ENCODE results near the gene MPL. TPM values are rescaled to one million over a fixed set of nuclear protein-coding genes. Genes with fewer than 3 reads are reported as not detected.

The MPL gene
- total RNA-seq, 2 experiments from 2014 or later: not detected

DNA sequence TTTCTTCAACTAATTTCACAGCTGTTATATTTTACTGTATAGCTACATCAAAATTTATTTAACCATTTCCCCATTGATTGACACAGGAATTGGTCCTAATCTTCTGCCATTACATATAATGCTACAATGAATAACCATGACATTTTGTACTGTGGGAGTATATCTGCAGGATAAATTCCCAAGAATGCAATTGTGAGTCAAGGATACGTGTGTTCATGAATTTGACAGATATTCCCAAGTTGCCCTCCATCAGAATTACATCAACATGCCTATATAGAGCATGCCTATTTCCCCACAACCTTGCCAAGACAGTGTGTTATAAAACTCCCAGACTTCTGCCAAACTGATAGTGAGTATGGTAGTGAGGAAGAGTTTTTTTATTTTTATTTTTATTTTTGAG lies 39.6 kb upstream of the MPL start:
- Mint-ChIP-seq H3K4me1 (ENCODE audit: low read depth) (peaks cover 22% of the 10 kb centered on the region), H3K4me3 (no peak overlapping the region), H3K27ac (no peak overlapping the region), H3K9me3 (no peaks in the 10 kb centered on the region), H3K36me3 (ENCODE audit: low read depth) (no peaks in the 10 kb centered on the region), H3K27me3 (no peaks in the 10 kb centered on the region)
- intact Hi-C loops (cut with DNase I, micrococcal nuclease): no loop called here
- DNase-seq: no peak
- ChIA-PET CTCF (no interaction called here), POLR2A (no interaction called here)
- Histone ChIP-seq H3K36me3 (ENCODE audit: insufficient read depth, low read length) (no peaks in the 10 kb centered on the region), H3K27me3 (ENCODE audit: control insufficient read depth in 1 of 2, insufficient read depth in 2 of 2, low read length in 2 of 2) (no peaks in the 10 kb centered on the region), H3K4me1 (ENCODE audit: insufficient read depth, low read length) (peaks cover 17% of the 10 kb centered on the region), H3K27ac (ENCODE audit: low read depth in 1 of 2, low read length in 2 of 2) (no peak overlapping the region), H3K9me3 (ENCODE audit: control insufficient read depth in 1 of 2, insufficient read depth in 1 of 2, low read length in 2 of 2) (no peaks in the 10 kb centered on the region), H3K4me3 (ENCODE audit: low read length) (no peak overlapping the region)
- TF ChIP-seq, protein P1, sequence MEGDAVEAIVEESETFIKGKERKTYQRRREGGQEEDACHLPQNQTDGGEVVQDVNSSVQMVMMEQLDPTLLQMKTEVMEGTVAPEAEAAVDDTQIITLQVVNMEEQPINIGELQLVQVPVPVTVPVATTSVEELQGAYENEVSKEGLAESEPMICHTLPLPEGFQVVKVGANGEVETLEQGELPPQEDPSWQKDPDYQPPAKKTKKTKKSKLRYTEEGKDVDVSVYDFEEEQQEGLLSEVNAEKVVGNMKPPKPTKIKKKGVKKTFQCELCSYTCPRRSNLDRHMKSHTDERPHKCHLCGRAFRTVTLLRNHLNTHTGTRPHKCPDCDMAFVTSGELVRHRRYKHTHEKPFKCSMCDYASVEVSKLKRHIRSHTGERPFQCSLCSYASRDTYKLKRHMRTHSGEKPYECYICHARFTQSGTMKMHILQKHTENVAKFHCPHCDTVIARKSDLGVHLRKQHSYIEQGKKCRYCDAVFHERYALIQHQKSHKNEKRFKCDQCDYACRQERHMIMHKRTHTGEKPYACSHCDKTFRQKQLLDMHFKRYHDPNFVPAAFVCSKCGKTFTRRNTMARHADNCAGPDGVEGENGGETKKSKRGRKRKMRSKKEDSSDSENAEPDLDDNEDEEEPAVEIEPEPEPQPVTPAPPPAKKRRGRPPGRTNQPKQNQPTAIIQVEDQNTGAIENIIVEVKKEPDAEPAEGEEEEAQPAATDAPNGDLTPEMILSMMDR (IDR thresholded peaks at IDR 0.05): no peak
- no peak for ATAC-seq (ENCODE audit: poor library complexity)

DNA sequence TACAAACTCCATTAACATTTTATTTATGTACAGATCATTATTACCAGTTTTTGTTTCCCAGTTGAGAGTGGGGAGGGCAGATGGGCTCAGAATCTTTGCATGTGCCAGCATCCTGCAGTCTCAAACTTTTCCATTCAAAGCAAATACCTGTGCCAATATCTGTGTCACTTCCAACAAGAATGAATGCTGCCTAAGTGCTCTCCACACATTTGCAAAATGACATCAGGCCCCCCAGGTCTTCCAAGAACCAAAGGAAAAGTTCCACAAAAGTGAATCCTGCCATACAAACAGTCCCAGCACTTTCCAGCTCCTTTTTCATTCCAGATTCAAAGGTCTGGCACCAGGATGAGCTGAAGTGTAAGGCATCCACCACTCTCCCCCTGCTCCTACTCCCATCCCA lies 38.5 kb upstream of the MPL start:
- Mint-ChIP-seq H3K4me1 (ENCODE audit: low read depth) (peaks cover 19% of the 10 kb centered on the region), H3K36me3 (ENCODE audit: low read depth) (no peaks in the 10 kb centered on the region), H3K27me3 (no peaks in the 10 kb centered on the region), H3K4me3 (no peak overlapping the region), H3K9me3 (no peaks in the 10 kb centered on the region), H3K27ac (no peak overlapping the region)
- DNase-seq (no peak), ATAC-seq (ENCODE audit: poor library complexity) (no peak)
- TF ChIP-seq, protein P1 (IDR thresholded peaks at IDR 0.05): no peak
- H3K36me3 ChIP-seq (ENCODE audit: insufficient read depth, low read length): no peaks in the 10 kb centered on the region
- no peaks in the 10 kb centered on the region for H3K27me3 ChIP-seq (ENCODE audit: control insufficient read depth in 1 of 2, insufficient read depth in 2 of 2, low read length in 2 of 2)
- intact Hi-C loops (cut with DNase I, micrococcal nuclease): no loop called here
- H3K4me1 ChIP-seq (ENCODE audit: insufficient read depth, low read length): peaks cover 16% of the 10 kb centered on the region
- no peak overlapping the region for H3K4me3 ChIP-seq (ENCODE audit: low read length)
- POLR2A ChIA-PET: no interaction called here
- H3K9me3 ChIP-seq (ENCODE audit: control insufficient read depth in 1 of 2, insufficient read depth in 1 of 2, low read length in 2 of 2): no peaks in the 10 kb centered on the region
- no peak overlapping the region for H3K27ac ChIP-seq (ENCODE audit: low read depth in 1 of 2, low read length in 2 of 2)
- CTCF ChIA-PET: no interaction called here

DNA sequence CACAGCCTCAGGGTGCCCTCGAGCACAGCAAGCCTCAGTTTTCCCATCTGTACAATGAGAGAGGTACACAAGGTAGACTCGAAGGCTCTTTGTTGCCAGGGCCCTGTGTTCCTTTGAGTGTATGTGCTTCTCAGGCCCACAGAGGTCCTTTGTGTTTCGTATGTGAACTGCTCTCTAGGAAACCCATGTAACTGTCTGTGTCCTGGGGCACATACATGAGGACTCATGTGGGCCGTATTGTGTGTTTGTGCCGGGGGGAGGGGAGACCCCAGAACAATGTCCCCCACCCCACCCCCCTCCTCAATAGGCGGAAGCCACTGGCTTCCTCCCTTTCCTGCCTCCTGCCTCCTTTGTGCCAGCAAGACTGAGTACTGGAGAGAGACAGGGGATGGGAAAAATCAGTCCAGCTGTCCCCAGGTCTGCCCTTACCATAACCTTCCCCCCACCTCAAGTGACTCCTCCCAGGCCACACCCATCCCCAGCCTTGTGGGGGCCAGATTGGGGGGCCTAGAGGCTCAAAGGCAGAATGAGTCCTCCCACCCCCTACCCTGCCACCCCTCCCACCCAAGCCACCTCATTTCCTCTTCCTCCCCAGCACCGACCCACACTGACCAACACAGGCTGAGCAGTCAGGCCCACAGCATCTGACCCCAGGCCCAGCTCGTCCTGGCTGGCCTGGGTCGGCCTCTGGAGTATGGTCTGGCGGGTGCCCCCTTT lies 37.1 kb upstream of the MPL start, which contains the start of gene TIE1:
Gene TIE1 (plus strand): TSS at position 605 of the 717 bp plus-strand sequence. CDS start 90 bp downstream, at position 695.
- H3K4me1 ChIP-seq (ENCODE audit: insufficient read depth, low read length): peaks cover 2% of the 10 kb centered on the region
- Mint-ChIP-seq H3K27me3 (no peaks in the 10 kb centered on the region), H3K27ac (no peak within 1 kb of the TSS), H3K4me1 (ENCODE audit: low read depth) (peaks cover 8% of the 10 kb centered on the region), H3K9me3 (no peaks in the 10 kb centered on the region), H3K36me3 (ENCODE audit: low read depth) (no peaks in the 10 kb centered on the region), H3K4me3 (no peak within 1 kb of the TSS)
- no peaks in the 10 kb centered on the region for H3K27me3 ChIP-seq (ENCODE audit: control insufficient read depth in 1 of 2, insufficient read depth in 2 of 2, low read length in 2 of 2)
- intact Hi-C loops (cut with DNase I, micrococcal nuclease): no loop called here
- DNase-seq: no peak
- no peaks in the 10 kb centered on the region for H3K36me3 ChIP-seq (ENCODE audit: insufficient read depth, low read length)
- TF ChIP-seq, protein P1 (IDR thresholded peaks at IDR 0.05): no peak
- POLR2A ChIA-PET: no interaction called here
- no peak within 1 kb of the TSS for H3K4me3 ChIP-seq (ENCODE audit: low read length)
- CTCF ChIA-PET: no interaction called here
- no peak for ATAC-seq (ENCODE audit: poor library complexity)
- no peaks in the 10 kb centered on the region for H3K9me3 ChIP-seq (ENCODE audit: control insufficient read depth in 1 of 2, insufficient read depth in 1 of 2, low read length in 2 of 2)
- H3K27ac ChIP-seq (ENCODE audit: low read depth in 1 of 2, low read length in 2 of 2): no peak within 1 kb of the TSS
